ENCODE data around the gene NT5C3B. TPM values are rescaled to one million over a fixed set of nuclear protein-coding genes. Genes with fewer than 3 reads are reported as not detected.
"Not testable (repeated sequence)": the region's sequence is repeated elsewhere in the genome, so short reads cannot be mapped to it uniquely, and the experiment has no call there.

Gene NT5C3B
- total RNA-seq, 3 donors from 2014 or later, result 50.2 to 83.9 (median 60.6) TPM

GRCh38 chr17:41782142-41782541 is 53.9 kb downstream of the NT5C3B start:
- no peak for DNase-seq (ENCODE audit: low spot score in 2 of 2)
- no peak for TF ChIP-seq POLR2AphosphoS5 (IDR thresholded peaks at IDR 0.05)
- no peak for TF ChIP-seq CTCF (IDR thresholded peaks at IDR 0.05)
- no peak for TF ChIP-seq POLR2A (IDR thresholded peaks at IDR 0.05)
- H3K9me3 ChIP-seq, result no peaks in the 10 kb centered on the region
- peaks cover 7 to 30% of the 10 kb centered on the region in 2 donors for H3K4me1 ChIP-seq
- intact Hi-C loops (cut with DNase I; ENCODE audit: low total_unique reads), result no loop called here
- no peaks in the 10 kb centered on the region for H3K36me3 ChIP-seq
- H3K27me3 ChIP-seq, result no peaks in the 10 kb centered on the region
- peak overlapping the region; percentile 83 to 99 for H3K27ac ChIP-seq
- peak overlapping the region in 2 of 3 donors; percentile 7 to 20 for H3K4me3 ChIP-seq

- no peak for DNase-seq (ENCODE audit: low spot score in 2 of 2)
- H3K4me1 ChIP-seq, result peaks cover 10 to 36% of the 10 kb centered on the region in 2 donors
- intact Hi-C loops (cut with DNase I; ENCODE audit: low total_unique reads), result no loop called here
- peak overlapping the region; percentile 83 to 99 for H3K27ac ChIP-seq
- peak overlapping the region in 2 of 3 donors; percentile 7 to 20 for H3K4me3 ChIP-seq
- no peak for TF ChIP-seq POLR2AphosphoS5 (IDR thresholded peaks at IDR 0.05)
- TF ChIP-seq POLR2A (IDR thresholded peaks at IDR 0.05), result no peak
- TF ChIP-seq CTCF (IDR thresholded peaks at IDR 0.05), result no peak
- H3K9me3 ChIP-seq, result no peaks in the 10 kb centered on the region
- H3K27me3 ChIP-seq, result no peaks in the 10 kb centered on the region
- H3K36me3 ChIP-seq, result no peaks in the 10 kb centered on the region
Measured at GRCh38 chr17:41781404-41782110, 54.5 kb downstream of the NT5C3B start.

- TF ChIP-seq POLR2A (IDR thresholded peaks at IDR 0.05) (no peak), CTCF (IDR thresholded peaks at IDR 0.05) (no peak), POLR2AphosphoS5 (IDR thresholded peaks at IDR 0.05) (no peak)
- no peaks in the 10 kb centered on the region for H3K27me3 ChIP-seq
- intact Hi-C loops (cut with DNase I; ENCODE audit: low total_unique reads), result no loop called here
- H3K27ac ChIP-seq, result peak overlapping the region; percentile 56 to 61
- no peaks in the 10 kb centered on the region for H3K36me3 ChIP-seq
- DNase-seq (ENCODE audit: low spot score in 2 of 2), result no peak
- no peak overlapping the region for H3K4me3 ChIP-seq
- H3K9me3 ChIP-seq, result no peaks in the 10 kb centered on the region
- peaks cover 14 to 48% of the 10 kb centered on the region in 2 donors for H3K4me1 ChIP-seq
Measured at GRCh38 chr17:41779954-41780353, 56.1 kb downstream of the NT5C3B start.

- TF ChIP-seq POLR2AphosphoS5 (IDR thresholded peaks at IDR 0.05), result peak; percentile 22 to 68 (median 35)
- no peak for TF ChIP-seq CTCF (IDR thresholded peaks at IDR 0.05)
- DNase-seq (ENCODE audit: low spot score in 2 of 2), result peak; percentile 63 to 85
- Histone ChIP-seq H3K4me3 (peak overlapping the region in 1 of 3 donors; percentile 48), H3K4me1 (peaks cover 26 to 66% of the 10 kb centered on the region in 2 donors), H3K36me3 (no peaks in the 10 kb centered on the region), H3K27ac (peak overlapping the region; percentile 89 to 90), H3K9me3 (no peaks in the 10 kb centered on the region), H3K27me3 (no peaks in the 10 kb centered on the region)
- intact Hi-C loops (cut with DNase I; ENCODE audit: low total_unique reads), result no loop called here
Measured at GRCh38 chr17:41777574-41778188, 58.4 kb downstream of the NT5C3B start.

- H3K36me3 ChIP-seq, result no peaks in the 10 kb centered on the region
- no peaks in the 10 kb centered on the region for H3K9me3 ChIP-seq
- H3K27ac ChIP-seq, result peak overlapping the region; percentile 89 to 90
- H3K4me1 ChIP-seq, result peaks cover 28 to 66% of the 10 kb centered on the region in 2 donors
- H3K27me3 ChIP-seq, result no peaks in the 10 kb centered on the region
- intact Hi-C loops (cut with DNase I; ENCODE audit: low total_unique reads), result no loop called here
- no peak for DNase-seq (ENCODE audit: low spot score in 2 of 2)
- peak overlapping the region in 1 of 3 donors; percentile 48 for H3K4me3 ChIP-seq
- peak in 1 of 3 donors; percentile 8 for TF ChIP-seq CTCF (IDR thresholded peaks at IDR 0.05)
- no peak for TF ChIP-seq POLR2A (IDR thresholded peaks at IDR 0.05)
Measured at GRCh38 chr17:41777157-41777573, 58.9 kb downstream of the NT5C3B start.

- H3K9me3 ChIP-seq; DNase-seq (ENCODE audit: low spot score in 2 of 2); H3K4me3 ChIP-seq; H3K27me3 ChIP-seq; intact Hi-C loops (cut with DNase I; ENCODE audit: low total_unique reads); H3K36me3 ChIP-seq: not testable (repeated sequence)
- H3K27ac ChIP-seq, result peak overlapping the region; percentile 83 to 89
- H3K4me1 ChIP-seq, result peaks cover 29 to 63% of the 10 kb centered on the region in 2 donors
Measured at GRCh38 chr17:41776262-41776900, 59.7 kb downstream of the NT5C3B start.
